ENCODE data around the gene FCRL6.

FCRL6 gene

DNA sequence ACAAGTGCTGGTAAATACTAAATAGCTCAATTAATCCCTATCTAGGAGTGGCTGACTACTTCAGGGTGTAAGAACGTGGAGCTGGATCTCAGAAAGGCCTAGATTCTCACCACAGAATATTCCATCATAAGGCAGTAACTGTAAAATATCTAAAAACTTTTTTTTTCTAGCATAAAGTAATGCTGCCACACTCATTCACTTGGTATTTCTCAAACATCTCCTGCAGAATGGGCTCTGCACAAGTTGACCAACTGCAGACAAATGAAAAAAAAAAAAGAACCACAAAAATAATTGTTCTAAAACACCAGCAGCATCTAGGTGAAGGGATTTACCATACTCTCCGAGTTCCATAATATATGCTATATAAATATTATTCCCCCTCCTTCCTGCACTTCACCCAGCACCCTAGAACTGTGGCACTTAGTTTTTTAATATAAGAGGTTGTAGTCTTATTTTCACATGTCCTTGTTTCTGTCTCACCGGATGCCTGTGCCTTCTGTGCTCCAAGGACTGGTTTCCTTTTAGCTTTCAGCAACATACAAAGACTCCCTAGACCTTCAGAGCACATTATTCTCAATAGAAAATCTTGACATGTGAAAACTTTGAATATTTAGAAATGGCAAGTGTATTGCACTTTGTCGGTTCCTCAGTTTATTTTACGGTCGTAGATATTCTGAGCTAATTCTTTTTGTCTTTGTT, 51.4 kb downstream of the FCRL6 start:
- ChIA-PET CTCF (interaction anchor here (0.6 to 2.4 kb wide), 4 partner anchors 10 to 24 kb away, joined by 3 to 6 read pairs (median 4); no protein-coding TSS in a partner anchor), POLR2A (interaction anchor here (0.9 kb wide), 1 partner anchor 36 kb away, joined by 3 read pairs; no protein-coding TSS in a partner anchor)
- TF ChIP-seq, protein P1, sequence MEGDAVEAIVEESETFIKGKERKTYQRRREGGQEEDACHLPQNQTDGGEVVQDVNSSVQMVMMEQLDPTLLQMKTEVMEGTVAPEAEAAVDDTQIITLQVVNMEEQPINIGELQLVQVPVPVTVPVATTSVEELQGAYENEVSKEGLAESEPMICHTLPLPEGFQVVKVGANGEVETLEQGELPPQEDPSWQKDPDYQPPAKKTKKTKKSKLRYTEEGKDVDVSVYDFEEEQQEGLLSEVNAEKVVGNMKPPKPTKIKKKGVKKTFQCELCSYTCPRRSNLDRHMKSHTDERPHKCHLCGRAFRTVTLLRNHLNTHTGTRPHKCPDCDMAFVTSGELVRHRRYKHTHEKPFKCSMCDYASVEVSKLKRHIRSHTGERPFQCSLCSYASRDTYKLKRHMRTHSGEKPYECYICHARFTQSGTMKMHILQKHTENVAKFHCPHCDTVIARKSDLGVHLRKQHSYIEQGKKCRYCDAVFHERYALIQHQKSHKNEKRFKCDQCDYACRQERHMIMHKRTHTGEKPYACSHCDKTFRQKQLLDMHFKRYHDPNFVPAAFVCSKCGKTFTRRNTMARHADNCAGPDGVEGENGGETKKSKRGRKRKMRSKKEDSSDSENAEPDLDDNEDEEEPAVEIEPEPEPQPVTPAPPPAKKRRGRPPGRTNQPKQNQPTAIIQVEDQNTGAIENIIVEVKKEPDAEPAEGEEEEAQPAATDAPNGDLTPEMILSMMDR (IDR thresholded peaks at IDR 0.05; ENCODE audit: control extremely low read depth, extremely low read depth, low read depth, missing control alignments) = no peak
- DNase-seq (ENCODE audit: extremely low spot score) = no peak

DNA sequence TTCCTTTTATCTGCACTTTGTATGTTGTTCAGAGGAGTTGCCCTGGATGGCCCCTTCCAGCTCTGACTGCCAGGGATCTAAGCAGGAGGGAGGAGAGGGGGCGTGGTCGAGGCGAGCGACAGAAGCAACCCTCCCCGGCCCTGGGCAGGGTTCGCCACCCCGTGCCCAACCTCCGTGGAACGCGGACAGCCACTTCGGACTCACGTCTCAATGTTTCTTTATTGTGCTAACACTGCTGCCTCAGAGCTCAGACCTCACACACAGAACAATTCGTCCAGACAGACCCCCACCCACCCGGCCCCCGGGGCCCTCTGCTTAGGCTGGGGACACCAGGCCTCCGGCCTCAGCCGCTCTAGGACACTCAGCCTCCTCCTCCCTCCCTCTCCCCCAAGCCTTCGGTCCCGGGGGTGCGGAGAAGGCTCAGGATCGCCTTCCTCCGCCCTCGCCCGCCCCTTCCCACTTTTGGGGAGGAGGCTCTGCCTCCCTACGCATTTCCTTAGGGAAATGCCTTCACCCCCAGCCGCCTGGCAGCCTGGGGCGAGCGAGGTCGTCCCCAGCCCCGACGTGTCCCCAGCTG, 52.0 kb downstream of the FCRL6 start:
- DNase-seq (ENCODE audit: extremely low spot score) = no peak
- ChIA-PET CTCF (interaction anchor here (0.6 to 1.5 kb wide), 3 partner anchors 11 to 21 kb away, joined by 3 to 4 read pairs (median 4); no protein-coding TSS in a partner anchor), POLR2A (no interaction called here)
- TF ChIP-seq, protein P1 (IDR thresholded peaks at IDR 0.05; ENCODE audit: control extremely low read depth, extremely low read depth, low read depth, missing control alignments) = no peak

DNA sequence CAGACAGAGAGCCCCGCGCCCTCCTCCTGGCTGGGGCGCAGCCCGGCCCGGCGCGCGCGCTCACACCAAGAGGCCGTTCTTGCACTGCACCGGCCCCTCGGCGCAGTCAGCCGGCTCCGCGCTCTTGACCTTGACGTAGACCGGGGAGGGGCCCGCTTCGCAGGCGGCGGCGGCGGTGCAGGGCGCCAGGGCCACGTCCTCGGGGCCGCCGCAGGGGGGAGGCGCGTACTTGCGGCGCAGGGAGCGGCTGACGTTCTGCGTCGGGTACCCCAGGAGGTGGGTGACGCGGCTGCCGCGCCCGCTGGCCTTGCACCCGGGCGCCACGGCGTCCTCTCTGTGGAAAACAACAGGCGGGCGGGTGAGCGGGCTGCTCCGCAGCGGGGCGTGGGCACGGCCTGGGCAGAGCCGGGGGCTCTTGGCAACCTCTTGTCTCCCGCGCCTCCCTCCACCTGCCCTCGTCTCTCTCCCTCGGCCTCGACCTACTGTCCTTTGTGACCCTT, 52.6 kb downstream of the FCRL6 start:
- ChIA-PET POLR2A (no interaction called here), CTCF (interaction anchor here (1.3 to 1.4 kb wide), 2 partner anchors 14 to 153 kb away, joined by 4 read pairs; no protein-coding TSS in a partner anchor)
- peak; percentile 56 for DNase-seq (ENCODE audit: extremely low spot score)
- TF ChIP-seq, protein P1 (IDR thresholded peaks at IDR 0.05; ENCODE audit: control extremely low read depth, extremely low read depth, low read depth, missing control alignments) = no peak

DNA sequence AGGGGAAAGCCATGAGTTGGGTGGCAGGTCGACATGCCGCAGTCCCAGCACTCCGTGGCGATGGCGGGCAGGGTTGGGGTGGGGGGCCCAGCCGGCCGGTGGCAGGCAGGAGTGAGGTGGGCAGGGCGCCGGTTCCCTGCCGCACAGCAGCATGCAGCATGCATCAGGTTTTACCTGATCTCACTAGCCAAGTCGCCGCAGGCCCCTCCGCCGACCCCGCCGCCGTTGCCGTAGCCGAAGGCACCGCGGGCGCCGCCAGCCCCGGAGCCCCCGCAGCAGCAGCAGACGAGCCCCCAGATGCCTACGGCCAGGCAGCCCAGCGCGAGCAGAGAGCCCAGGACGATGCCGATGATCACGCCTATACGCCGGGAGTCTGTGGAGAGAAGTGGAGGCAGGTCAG, 53.5 kb downstream of the FCRL6 start:
- TF ChIP-seq, protein P1 (IDR thresholded peaks at IDR 0.05; ENCODE audit: control extremely low read depth, extremely low read depth, low read depth, missing control alignments) = no peak
- ChIA-PET POLR2A (no interaction called here), CTCF (interaction anchor here (1.3 to 1.4 kb wide), 2 partner anchors 13 to 152 kb away, joined by 4 read pairs; no protein-coding TSS in a partner anchor)
- no peak for DNase-seq (ENCODE audit: extremely low spot score)

DNA sequence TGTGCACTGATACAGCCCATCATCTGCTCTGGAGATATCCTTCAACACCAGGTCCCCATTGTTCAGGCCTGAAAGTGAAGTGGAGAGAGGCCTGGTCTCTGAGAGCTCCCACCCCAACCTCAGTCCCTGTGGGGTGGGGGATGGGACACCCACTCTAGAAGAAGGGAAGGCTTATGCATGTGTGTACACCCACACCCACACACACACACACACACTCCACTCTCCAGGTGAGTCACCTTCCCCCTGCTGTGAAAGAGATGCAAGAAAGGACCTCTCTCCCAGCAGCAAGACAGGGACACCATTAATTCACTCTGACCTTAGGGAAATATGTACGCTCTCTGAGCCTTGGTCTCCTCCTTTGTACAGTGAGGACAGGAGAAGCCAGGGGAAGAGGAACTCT, 54.4 kb downstream of the FCRL6 start:
- ChIA-PET POLR2A (no interaction called here), CTCF (interaction anchor here (1.8 to 2.8 kb wide), 2 partner anchors 17 to 58 kb away, joined by 5 to 11 read pairs; no protein-coding TSS in a partner anchor)
- DNase-seq (ENCODE audit: extremely low spot score) = no peak
- TF ChIP-seq, protein P1 (IDR thresholded peaks at IDR 0.05; ENCODE audit: control extremely low read depth, extremely low read depth, low read depth, missing control alignments) = no peak

DNA sequence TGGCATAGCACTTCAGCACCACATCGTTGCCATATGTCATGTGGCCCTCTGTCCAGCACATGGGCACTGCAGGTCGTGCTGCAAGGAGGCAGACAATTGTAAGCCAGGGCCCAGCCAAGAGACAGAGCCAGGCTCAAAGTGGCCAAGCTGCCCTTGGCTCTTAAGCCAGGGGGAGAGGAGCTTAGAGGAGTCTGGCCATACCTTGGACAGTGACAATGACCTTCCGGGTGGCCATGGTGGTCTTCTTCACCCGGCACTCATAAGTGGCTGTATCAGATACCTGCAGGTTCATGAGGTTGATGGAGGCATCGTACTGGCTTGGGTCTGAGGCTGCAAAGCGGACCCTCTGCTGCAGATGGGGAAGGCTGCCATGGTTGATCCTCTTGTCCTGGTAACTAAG, 55.7 kb downstream of the FCRL6 start:
- ChIA-PET POLR2A (no interaction called here), CTCF (interaction anchor here (0.6 to 2.8 kb wide), 3 partner anchors 18 to 60 kb away, joined by 3 to 11 read pairs (median 5); no protein-coding TSS in a partner anchor)
- TF ChIP-seq, protein P1 (IDR thresholded peaks at IDR 0.05; ENCODE audit: control extremely low read depth, extremely low read depth, low read depth, missing control alignments) = no peak

More for the DNA sequence above, 55.7 kb downstream of the FCRL6 start:
- DNase-seq (ENCODE audit: extremely low spot score) = no peak
